IPS-15b (cell line): ENCODE data around the gene ESPL1.

Experiments
- H3K27me3 ChIP-seq: one replicate; pipeline ENCODE4 v1.6.1; 2013; ENCODE audit warnings: low read length; ENCODE audit not compliant: control insufficient read depth, insufficient read depth
- H3K36me3 ChIP-seq: one replicate; pipeline ENCODE4 v1.6.1; 2013; ENCODE audit warnings: low read length; ENCODE audit not compliant: control insufficient read depth, insufficient read depth
- H3K4me1 ChIP-seq: one replicate; pipeline ENCODE4 v1.6.1; 2013; ENCODE audit warnings: mild to moderate bottlenecking, low read length; ENCODE audit not compliant: control insufficient read depth, insufficient read depth
- H3K4me3 ChIP-seq: one replicate; pipeline ENCODE4 v1.5.1; 2013; ENCODE audit warnings: low read depth, low read length
- H3K9ac ChIP-seq: one replicate; pipeline ENCODE4 v1.6.1; 2013; ENCODE audit warnings: low read depth, mild to moderate bottlenecking, low read length
- H3K9me3 ChIP-seq: one replicate; pipeline ENCODE4 v1.6.1; 2013; ENCODE audit warnings: mild to moderate bottlenecking, low read length; ENCODE audit not compliant: control insufficient read depth, insufficient read depth

ESPL1 gene

DNA sequence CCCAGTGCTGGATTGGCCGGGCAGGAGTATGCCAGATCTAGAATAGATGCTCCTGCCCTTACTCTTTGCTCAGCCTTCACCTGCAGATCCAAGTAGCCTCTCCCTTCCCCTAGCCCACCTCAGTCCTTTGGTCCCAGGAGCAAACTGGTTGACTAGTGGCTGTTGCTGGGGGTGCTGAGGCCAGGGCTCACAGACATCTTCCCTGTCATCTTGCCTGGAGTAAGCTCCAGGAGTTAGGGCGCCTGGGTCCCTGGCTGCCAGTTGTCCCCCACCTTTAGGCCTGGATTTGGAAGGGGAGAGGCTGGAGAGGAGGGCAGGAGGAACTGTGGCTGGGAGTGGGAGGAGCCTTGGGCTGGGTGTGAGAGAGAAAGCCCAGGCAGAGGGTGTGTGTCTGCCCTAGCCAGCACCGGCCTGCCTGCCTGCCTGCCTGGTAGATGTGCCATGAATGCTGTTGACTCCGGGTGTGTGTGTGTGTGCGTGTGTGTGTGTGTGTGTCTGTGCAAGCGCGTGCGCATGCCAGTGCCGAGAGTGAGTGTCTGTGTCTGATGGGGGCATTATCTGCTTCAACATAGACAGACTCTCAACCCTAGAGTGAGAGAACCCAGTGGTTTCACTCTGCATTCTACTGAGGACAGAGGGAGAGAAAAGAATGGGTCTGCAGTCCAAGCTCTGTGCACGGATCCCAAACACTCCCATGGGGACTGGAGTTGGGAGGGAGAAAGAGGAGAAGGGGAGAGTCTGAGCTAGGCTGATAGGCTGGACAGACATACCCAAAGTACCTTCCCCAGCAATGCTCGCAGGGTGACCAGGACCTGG, 35.2 kb upstream of the ESPL1 start:
- Histone ChIP-seq H3K4me1 (peaks cover 36% of the 10 kb centered on the region), H3K9ac (peak overlapping the region; percentile 26), H3K27me3 (peaks cover 4% of the 10 kb centered on the region), H3K9me3 (no peaks in the 10 kb centered on the region), H3K4me3 (peak overlapping the region; percentile 70), H3K36me3 (no peaks in the 10 kb centered on the region)

DNA sequence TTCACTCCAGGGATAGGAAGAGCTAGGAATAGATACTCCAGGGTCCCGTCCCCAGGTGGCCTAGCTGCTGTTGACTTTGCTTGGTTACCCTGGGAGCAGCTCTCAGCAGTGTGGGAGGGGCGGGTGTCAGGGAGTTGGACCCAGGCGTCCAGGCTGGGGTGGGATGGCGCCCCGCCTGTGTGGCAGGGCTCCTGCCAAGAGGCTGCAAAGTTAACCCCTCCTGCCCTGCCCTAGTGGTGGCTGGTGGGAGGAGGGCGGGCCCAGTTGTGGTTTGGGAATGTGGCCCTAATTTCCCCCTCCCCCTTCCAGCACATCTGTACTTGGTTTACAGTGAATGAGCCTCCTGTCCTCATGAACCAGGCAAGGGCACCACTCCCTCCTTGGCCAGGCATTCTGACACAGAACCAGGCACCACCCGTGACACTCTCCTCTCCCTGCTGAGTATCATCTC, 34.4 kb upstream of the ESPL1 start:
- Histone ChIP-seq H3K9me3 (no peaks in the 10 kb centered on the region), H3K4me3 (peak overlapping the region; percentile 70), H3K27me3 (peaks cover 4% of the 10 kb centered on the region), H3K36me3 (no peaks in the 10 kb centered on the region), H3K4me1 (peaks cover 36% of the 10 kb centered on the region), H3K9ac (no peak overlapping the region)

DNA sequence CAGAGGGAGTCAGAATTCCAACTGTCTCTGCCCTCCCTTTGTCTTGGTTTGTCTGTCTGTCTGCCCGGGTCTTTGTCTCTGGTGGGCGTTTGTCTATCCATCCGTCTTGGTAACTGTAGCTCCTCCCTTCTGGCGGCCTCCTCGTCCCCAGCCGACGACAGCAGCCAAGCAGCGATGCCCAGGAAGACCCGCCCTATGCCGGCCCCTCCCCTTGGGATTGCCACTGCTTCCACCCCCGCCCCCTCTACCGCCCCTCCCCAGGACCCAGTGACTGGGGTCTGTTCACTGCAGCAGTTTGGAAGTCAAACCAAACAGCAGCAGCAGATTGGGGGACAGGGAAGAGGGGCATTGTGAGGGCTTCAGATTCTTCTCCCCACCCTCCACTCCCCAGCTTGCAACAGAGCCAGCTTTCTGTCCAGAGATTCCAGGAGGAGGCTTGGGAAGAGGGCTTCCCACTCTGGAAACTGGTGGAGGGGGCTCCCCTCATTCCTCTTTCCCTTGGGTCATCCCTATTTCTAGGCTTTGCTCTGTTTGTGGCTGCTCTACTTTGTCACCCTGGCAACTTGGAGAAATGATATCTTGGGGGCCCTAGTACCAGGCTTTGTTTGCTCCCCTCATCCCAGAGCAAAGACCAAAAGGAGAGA, 33.7 kb upstream of the ESPL1 start:
- peaks cover 36% of the 10 kb centered on the region for H3K4me1 ChIP-seq
- no peaks in the 10 kb centered on the region for H3K9me3 ChIP-seq
- peaks cover 4% of the 10 kb centered on the region for H3K27me3 ChIP-seq
- H3K36me3 ChIP-seq: no peaks in the 10 kb centered on the region
- no peak overlapping the region for H3K9ac ChIP-seq
- peak overlapping the region; percentile 53 for H3K4me3 ChIP-seq

DNA sequence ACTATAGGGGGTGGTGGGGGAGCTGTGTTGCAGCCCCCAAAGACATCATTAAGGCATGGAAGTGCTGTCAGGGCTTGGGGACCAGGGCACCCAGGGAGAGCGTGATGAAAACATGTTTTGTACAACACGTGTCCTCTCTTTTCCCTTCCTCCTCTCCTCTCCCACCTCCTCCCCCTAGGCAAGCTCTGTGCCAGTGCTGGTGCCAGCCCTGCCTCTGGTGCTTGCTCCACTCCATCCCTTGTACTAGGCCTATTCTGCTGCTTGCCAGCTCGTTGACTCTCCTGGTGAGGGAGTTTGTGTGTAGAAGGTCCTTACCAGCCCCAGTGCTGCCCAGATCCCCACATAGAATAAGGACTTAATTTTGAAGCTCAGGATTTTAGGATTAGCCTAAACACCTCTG, 32.9 kb upstream of the ESPL1 start:
- no peaks in the 10 kb centered on the region for H3K9me3 ChIP-seq
- peak overlapping the region; percentile 8 for H3K4me3 ChIP-seq
- H3K4me1 ChIP-seq: peaks cover 36% of the 10 kb centered on the region
- H3K9ac ChIP-seq: no peak overlapping the region
- peaks cover 4% of the 10 kb centered on the region for H3K27me3 ChIP-seq
- no peaks in the 10 kb centered on the region for H3K36me3 ChIP-seq

DNA sequence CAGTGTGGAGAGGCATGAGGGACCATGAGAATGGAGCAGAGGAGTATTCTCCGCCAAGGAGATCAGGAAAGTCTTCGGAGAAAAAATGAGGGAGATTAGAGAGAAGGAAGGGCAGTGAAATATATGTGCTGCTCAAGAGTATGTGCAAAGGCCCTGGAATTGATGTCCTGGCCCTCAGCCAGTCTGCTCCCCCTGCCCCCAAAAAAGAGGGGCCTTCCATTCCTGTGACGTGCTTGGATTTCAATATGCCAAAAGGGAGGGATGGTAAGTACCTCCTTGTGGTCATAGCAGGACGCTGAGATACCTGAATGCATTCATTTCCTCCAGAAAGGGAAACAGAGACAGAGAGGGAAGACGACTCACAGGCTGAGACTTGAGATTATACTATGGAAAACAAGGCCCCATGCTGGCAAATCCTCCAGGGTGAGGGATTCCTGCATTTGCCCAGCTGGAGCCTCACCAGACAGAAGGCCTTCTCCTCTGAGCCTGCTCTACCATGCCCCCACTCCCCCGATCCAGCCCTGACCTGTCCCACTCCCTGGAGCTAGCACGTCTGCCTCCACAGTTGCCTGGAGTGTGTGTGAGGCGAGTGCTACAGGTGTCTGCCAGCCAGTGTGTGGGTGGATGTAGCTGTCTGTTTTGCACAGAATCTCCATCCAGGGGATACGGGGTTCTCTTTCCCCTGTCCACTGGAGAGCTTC, 32.2 kb upstream of the ESPL1 start:
- Histone ChIP-seq H3K36me3 (no peaks in the 10 kb centered on the region), H3K4me1 (peaks cover 36% of the 10 kb centered on the region), H3K4me3 (peak overlapping the region; percentile 8), H3K27me3 (peaks cover 4% of the 10 kb centered on the region), H3K9ac (no peak overlapping the region), H3K9me3 (no peaks in the 10 kb centered on the region)

DNA sequence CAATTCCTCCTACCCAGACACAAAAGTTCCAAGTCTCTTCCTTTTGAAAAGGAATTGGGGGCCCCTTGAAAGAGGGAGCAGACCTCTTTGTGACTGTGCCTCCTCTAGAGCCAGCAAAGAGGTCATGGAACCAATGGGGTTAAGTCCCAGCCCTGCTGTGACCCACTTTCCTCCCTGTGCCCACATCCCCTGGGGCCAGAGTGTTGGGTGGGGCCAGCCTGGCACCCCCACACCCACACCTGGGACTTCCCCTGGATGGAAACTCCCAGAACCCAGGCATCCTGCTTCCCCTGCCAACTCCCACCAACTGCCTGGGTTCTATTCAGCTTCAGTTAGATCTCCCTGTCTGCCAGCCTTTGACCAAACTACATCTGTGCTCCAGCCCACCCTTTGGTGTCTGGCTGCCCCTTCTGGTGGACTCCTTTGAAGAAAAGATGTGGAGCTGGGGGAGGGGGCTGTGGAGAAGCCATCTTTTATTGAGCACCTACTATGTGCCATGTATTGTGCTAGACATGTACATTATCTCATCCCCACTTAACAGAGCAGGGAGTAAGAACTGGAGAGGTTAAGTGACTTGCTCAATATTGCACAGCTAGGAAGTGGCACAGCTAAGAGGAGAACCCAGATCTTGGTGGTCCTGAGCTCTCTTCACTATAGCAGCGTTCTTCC, 31.5 kb upstream of the ESPL1 start:
- no peaks in the 10 kb centered on the region for H3K27me3 ChIP-seq
- no peak overlapping the region for H3K9ac ChIP-seq
- H3K36me3 ChIP-seq: no peaks in the 10 kb centered on the region
- no peak overlapping the region for H3K4me3 ChIP-seq
- H3K9me3 ChIP-seq: no peaks in the 10 kb centered on the region
- peaks cover 39% of the 10 kb centered on the region for H3K4me1 ChIP-seq

DNA sequence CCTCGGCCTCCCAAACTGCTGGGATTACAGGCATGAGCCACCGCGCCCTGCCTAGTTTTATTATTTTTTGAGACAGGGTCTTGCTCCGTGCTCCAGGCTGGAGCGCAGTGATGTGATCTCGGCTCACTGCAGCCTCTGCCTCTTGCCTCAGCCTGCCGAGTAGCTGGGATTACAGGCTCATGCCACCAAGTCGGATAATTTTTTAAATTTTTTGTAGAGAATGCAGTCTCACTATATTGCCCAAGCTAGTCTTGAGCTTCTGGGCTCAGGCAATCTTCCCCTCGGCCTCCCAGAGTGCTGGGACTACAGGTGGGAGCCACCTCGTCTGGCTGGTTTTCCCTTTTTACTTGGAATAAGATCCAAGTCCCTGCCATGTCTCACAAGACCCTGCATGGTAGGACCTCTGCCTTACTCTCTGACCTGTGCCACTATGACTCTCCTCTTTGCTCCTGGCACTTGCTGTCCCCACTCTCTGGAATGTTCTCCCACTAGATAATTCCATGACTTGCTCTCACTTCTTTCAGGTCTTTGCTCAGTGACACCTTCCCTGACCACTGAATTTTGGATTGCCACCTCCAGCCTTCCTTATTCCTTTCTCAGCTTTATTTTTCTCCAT, 28.3 kb upstream of the ESPL1 start:
- Histone ChIP-seq H3K4me3 (no peak overlapping the region), H3K36me3 (no peaks in the 10 kb centered on the region), H3K27me3 (no peaks in the 10 kb centered on the region), H3K9ac (no peak overlapping the region), H3K4me1 (peaks cover 30% of the 10 kb centered on the region), H3K9me3 (no peaks in the 10 kb centered on the region)

DNA sequence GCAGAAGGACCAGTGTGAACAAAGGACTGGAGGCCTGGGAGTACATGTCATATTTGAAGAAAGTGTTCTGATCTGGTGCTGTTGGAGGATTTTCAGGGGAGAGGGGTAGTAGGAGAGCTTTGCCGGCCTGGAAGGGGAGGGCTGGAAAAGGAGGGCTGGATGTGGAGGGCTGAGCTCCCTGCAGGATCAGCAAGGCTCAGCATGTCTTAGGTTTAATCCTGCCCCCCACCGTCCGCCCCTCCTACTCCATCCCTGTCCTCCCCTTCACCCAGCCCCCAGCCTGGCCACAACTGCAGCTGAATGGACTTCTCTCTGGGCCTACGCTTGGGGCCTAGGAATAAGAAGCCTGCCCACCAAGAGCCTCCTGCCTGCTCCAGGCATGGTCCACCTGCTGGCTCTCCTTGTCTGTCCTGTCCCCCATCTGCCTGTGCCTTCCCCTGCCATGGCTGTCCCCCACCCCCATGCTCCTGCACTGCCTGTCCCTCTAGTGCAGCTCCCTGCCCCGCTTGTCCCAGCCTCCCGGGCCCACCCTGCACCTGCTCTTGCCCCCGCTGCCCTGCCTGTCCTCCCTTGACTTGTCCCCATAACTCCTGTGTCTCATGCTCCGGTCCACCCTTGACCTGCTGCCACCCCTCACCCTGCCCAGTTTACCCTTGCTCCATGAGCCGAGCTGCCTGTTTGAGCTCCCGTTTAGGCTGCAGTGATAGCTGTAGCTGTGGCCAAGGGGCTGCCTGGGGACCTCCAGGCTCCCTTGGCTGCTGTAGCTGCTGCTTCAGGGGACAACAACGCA, 26.3 kb upstream of the ESPL1 start:
- no peak overlapping the region for H3K9ac ChIP-seq
- no peaks in the 10 kb centered on the region for H3K36me3 ChIP-seq
- H3K4me1 ChIP-seq: peaks cover 15% of the 10 kb centered on the region
- no peak overlapping the region for H3K4me3 ChIP-seq
- no peaks in the 10 kb centered on the region for H3K9me3 ChIP-seq
- H3K27me3 ChIP-seq: no peaks in the 10 kb centered on the region

DNA sequence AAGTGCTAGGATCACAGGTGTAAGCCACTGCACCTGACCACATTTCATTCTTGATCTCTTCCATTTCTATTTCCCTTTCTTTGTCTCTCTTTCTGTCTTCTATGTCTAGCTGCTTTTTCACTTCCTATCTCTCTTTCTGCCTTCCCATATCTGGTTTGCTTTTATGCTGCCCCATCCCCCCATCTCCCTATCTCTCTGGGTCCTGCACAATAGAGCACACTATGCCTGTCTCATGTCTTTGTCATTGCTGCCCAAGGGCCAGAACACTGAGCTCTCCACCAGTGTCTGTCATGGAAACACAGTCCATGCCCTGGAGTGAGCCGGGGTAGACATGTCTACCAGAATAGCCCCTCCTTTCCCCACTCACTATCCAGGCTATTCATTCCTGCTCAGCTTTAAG, 23.8 kb upstream of the ESPL1 start:
- Histone ChIP-seq H3K9ac (no peak overlapping the region), H3K36me3 (no peaks in the 10 kb centered on the region), H3K4me3 (no peak overlapping the region)

DNA sequence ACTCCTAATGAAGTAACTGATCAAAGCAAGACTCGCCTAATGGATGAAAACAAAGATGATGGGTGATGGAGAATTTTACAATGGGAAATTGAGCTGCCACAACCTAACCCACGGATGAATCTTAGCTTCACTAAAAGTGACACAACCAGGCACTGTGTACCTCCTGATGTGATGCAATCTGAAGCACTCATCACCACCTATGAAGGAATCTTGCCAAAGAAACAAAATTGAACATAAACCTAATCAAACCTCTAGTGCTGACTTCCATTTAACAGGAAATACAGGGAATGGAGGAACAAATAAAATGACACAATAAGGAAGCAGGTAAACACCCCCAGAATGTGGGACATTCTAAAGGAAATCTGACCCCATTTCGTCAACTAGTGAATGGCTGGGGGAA, 22.8 kb upstream of the ESPL1 start:
- Histone ChIP-seq H3K4me3 (no peak overlapping the region), H3K36me3 (no peaks in the 10 kb centered on the region), H3K27me3 (no peaks in the 10 kb centered on the region)

More for the DNA sequence above, 23.8 kb upstream of the ESPL1 start:
- H3K27me3 ChIP-seq: no peaks in the 10 kb centered on the region
- no peaks in the 10 kb centered on the region for H3K9me3 ChIP-seq
- H3K4me1 ChIP-seq: peaks cover 13% of the 10 kb centered on the region

More for the DNA sequence above, 22.8 kb upstream of the ESPL1 start:
- Histone ChIP-seq H3K4me1 (peaks cover 13% of the 10 kb centered on the region), H3K9me3 (no peaks in the 10 kb centered on the region), H3K9ac (no peak overlapping the region)
